Fibroblast of pulmonary artery (primary cell): Measurements from ENCODE around the gene WSCD2.

Source experiments
- DNase-seq: peaks from one replicate; pipeline ENCODE4 v3.0.0-alpha.2; 2010; ENCODE audit warnings: low read depth
- H3K4me3 ChIP-seq: replicated peaks from 2 replicates; pipeline ENCODE4 v1.5.1; 2011; ENCODE audit warnings: low read depth, mild to moderate bottlenecking, control low read depth, low read length, moderate library complexity
- TF ChIP-seq, protein P1 (sequence below): IDR thresholded peaks from 2 replicates; pipeline ENCODE4 v1.5.1; 2011; ENCODE audit warnings: mild to moderate bottlenecking, control low read depth, low read length, inconsistent platforms; ENCODE audit errors: missing control alignments

The WSCD2 gene

DNA sequence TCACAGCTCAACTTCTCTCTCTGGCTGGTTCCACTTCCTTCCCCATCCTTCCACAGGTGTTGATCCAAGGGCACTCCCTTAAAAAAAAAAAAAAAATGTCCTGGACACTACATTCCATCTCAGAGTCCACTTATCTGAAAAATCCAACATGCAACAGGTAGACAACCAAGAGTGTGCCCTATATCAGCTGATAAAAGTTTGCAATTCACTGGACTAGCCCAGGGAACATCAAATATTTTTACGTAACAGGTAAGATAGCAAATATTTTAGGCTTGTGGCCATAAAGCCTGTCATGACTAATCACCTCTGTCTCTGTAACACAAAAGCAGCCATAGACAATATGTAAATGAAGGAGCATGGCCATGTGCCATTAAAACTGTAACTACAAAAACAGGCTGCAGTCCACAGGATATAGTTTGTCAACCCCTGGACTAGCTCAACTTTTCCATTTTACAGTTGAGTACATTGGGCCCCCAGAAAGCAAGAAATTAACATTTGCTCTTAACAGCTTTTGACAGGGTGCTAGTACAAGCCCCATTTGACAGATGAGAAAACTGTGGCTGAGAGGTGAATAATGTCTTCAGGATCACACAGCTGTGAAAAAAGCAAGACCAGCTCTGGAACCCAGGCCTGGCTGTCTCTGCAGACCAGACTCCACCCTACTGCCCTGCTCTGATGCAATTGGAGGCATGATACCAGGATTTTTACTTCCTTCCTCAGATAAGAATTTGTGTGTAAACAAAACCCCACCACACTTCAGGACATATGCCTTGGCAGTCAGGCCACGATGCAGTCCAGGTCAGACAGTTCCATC lies 141.2 kb downstream of the WSCD2 start:
- no peak overlapping the region for H3K4me3 ChIP-seq
- TF ChIP-seq, protein P1, sequence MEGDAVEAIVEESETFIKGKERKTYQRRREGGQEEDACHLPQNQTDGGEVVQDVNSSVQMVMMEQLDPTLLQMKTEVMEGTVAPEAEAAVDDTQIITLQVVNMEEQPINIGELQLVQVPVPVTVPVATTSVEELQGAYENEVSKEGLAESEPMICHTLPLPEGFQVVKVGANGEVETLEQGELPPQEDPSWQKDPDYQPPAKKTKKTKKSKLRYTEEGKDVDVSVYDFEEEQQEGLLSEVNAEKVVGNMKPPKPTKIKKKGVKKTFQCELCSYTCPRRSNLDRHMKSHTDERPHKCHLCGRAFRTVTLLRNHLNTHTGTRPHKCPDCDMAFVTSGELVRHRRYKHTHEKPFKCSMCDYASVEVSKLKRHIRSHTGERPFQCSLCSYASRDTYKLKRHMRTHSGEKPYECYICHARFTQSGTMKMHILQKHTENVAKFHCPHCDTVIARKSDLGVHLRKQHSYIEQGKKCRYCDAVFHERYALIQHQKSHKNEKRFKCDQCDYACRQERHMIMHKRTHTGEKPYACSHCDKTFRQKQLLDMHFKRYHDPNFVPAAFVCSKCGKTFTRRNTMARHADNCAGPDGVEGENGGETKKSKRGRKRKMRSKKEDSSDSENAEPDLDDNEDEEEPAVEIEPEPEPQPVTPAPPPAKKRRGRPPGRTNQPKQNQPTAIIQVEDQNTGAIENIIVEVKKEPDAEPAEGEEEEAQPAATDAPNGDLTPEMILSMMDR, result no peak
- no peak for DNase-seq

DNA sequence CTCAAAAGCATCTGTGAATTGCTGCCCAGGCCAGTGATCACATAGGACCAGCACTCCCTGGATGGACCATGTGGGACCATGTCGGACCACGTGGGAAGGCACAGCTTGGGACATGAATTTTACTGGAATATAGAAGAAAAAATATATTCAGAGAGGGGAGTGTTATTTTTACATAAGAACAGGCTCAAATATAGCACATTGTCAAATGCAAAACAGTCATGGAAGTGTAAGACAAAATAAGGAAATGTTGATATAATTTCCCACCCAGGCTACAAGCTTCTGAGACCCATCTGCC lies 141.7 kb downstream of the WSCD2 start:
- DNase-seq, result no peak
- H3K4me3 ChIP-seq, result no peak overlapping the region
- TF ChIP-seq, protein P1, result no peak

DNA sequence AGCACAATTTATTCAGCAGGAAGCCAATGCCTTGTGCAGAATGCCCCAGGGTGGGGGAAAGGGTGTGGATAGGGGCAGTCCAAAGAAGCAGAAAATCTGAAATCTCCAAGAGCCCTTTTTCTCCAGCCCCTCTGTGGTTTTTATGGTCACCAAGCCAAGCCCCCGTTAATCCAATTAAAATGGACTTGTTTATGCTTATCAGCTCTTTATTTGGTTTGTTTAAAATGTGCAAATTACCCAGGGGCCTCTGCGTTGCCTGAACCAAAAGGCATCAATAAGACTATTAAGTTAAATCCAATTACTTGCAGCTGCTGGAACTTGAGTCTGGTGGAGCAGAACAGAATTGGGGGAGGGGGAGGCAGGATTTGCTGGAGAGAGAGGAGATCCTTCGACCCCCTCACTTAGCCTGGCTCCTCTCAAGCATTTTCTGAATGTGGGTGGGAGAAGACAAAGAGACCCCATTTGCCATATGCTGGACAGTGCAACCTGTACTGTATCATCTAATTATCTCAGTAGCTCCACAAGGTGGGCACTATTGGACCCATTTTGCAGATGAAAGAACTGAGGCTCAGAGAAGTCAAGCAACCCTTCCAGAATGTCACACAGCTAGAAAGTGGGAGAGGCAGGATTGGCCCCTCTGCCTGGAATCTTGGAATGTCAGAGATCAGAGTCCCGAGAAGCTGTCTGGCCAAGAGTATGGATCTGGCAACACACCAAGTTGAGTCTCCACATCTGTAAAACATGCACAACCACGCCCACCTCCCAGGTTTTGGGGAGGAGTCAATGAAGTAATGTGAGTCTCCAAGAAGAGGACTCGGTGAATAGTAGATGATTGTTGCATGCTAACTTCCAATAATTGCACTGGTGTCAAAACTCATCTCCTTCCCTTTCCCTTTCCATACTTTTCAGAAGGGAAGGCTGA lies 143.1 kb downstream of the WSCD2 start:
- DNase-seq, result no peak

DNA sequence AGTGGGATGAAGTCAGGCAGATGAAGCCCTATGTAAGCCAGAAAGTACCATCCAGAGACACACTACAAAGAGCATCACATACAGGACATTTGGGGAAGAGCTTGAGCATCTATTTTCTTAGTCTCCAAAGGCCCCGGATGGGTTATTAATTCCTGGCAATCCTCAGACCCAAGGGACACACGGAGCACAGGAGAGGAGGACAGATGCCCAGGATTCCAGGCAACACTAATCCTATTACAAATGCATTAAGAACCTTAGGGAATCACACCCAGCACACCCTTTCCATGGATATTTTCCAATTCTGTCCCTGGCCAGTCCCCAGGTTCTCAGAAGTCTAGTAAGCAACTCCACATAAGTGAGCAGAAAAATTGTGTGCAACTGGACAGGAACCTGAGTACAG lies 144.1 kb downstream of the WSCD2 start:
- no peak overlapping the region for H3K4me3 ChIP-seq
- no peak for DNase-seq
- TF ChIP-seq, protein P1, result no peak

More for the DNA sequence above, 143.1 kb downstream of the WSCD2 start:
- H3K4me3 ChIP-seq, result no peak overlapping the region
- TF ChIP-seq, protein P1, result no peak

DNA sequence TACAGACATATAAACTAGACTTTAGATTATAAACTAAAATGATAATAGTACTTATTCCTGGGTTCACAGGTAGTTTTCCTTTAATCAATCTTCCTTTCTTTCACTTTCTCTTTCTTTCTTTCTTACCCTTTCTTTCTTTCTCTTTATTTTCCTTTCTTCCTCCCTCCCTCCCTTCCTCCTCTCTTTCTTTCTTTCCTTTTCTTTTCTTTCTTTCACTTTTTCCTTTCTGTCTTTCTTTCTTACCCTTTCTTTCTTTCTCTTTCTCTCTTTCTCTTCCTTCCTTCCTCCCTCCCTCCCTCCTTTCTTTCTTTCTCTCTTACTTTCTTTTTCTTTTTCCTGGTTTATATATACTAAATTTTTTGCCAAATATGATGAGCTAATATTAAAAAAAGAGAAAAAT lies 148.5 kb downstream of the WSCD2 start:
- DNase-seq, result no peak
- H3K4me3 ChIP-seq, result no peak overlapping the region
- TF ChIP-seq, protein P1, result no peak

DNA sequence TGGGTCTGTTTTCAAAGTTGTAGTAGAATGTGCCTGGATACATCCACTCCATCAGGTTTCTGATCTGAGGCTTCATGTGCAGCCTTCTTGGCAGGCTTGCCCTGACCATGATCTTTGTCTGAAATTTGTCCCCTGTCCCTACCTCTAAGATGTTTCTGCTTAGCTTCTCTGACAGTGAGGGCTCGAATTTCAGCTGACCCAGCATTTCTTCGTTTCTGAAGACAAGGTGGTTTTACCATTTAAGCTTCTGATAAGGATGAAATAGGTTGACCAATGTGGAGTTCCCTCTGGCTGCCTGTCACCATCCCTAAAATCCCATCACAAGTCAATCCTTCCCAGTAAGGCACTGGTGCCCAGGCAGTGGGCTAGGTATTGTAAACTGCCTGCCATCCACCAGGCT lies 153.1 kb downstream of the WSCD2 start:
- TF ChIP-seq, protein P1, result no peak
- no peak overlapping the region for H3K4me3 ChIP-seq
- DNase-seq, result no peak
